MCF 10A (cell line): ENCODE data around the gene PTPRN2. TPM values are rescaled to one million over a fixed set of nuclear protein-coding genes. Genes with fewer than 3 reads are reported as not detected.

Experiments used
- BruUV-seq: library from RNA; stranded (reverse); fragments of 400-500 nt; replicated peaks from 2 replicates; lab custom pipeline; 2021; lab: Mats Ljungman, UMichigan
- CTCF ChIA-PET: fragments of 300-600 bp; sonication (Branson Sonifier 250); formaldehyde crosslinking; extraction: SDS; loops from one replicate; lab custom pipeline; 2021; ENCODE audit warnings: antibody characterized with exemption, inconsistent platforms; lab: Yijun Ruan, JAX
- POLR2A ChIA-PET: fragments of 300-600, 350-650 bp; sonication (Branson Sonifier 250); formaldehyde crosslinking; extraction: SDS; loops from one replicate; lab custom pipeline; 2020; ENCODE audit warnings: antibody characterized with exemption, inconsistent platforms; lab: Yijun Ruan, JAX
- DNase-seq: peaks from one replicate; pipeline ENCODE4 v3.0.0-alpha.2; 2018; ENCODE audit not compliant: unreplicated experiment
- H3K27ac Mint-ChIP-seq: one replicate; pipeline ENCODE4 v1.8.0; 2022; ENCODE audit warnings: mild to moderate bottlenecking, low read depth, mixed read lengths; ENCODE audit not compliant: unreplicated experiment
- H3K27me3 Mint-ChIP-seq: one replicate; pipeline ENCODE4 v1.8.0; 2022; ENCODE audit warnings: mixed read lengths; ENCODE audit not compliant: insufficient read depth, unreplicated experiment
- H3K36me3 Mint-ChIP-seq: one replicate; pipeline ENCODE4 v1.8.0; 2022; ENCODE audit warnings: mild to moderate bottlenecking, moderate library complexity, mixed read lengths; ENCODE audit not compliant: insufficient read depth, unreplicated experiment
- H3K4me1 Mint-ChIP-seq: one replicate; pipeline ENCODE4 v1.8.0; 2022; ENCODE audit warnings: mixed read lengths; ENCODE audit not compliant: insufficient read depth, unreplicated experiment
- H3K4me3 Mint-ChIP-seq: one replicate; pipeline ENCODE4 v1.8.0; 2022; ENCODE audit warnings: mild to moderate bottlenecking, moderate library complexity, mixed read lengths; ENCODE audit not compliant: unreplicated experiment
- H3K9me3 Mint-ChIP-seq: one replicate; pipeline ENCODE4 v1.8.0; 2022; ENCODE audit warnings: mixed read lengths; ENCODE audit not compliant: unreplicated experiment
- intact Hi-C: fragments of 100-400 bp; cut with micrococcal nuclease; formaldehyde crosslinking; loops from 2 replicates; pipeline ENCODE4 v1.14.1; 2022
- total RNA-seq: library from RNA; stranded (reverse); gene quantifications from 2 replicates; pipeline ENCODE4 v1.2.3, GENCODE V29; 2022
- TF ChIP-seq, protein P1 (sequence below): fragments of 200-600 bp; IDR thresholded peaks from one replicate; pipeline ENCODE4 v1.8.0; 2022; ENCODE audit warnings: antibody characterized with exemption, mild to moderate bottlenecking; ENCODE audit not compliant: unreplicated experiment

PTPRN2 gene
- total RNA-seq, 1 experiment from 2014 or later, result 4.5 TPM

DNA sequence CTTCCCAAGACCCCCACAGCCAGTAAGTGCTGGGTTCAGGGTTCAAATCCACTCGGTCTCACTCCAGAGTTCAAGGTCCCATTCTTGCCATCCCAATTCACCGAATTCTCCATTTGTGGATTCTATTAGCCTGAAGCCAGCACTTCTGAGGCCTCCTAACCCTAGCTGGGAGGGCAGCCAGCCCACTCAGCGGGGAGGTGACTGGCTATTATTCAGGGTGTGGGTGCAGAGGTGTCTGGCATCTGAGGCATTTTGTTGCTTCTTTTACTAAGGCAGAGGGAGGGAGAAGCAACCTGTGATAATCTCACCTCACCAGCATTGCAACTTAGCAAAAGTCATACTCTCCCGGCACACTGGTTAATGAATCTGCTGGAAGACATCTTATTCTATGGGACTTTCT is 8.7 kb upstream of the PTPRN2 start:
- Mint-ChIP-seq H3K27me3 (no peaks in the 10 kb centered on the region), H3K27ac (no peak overlapping the region), H3K9me3 (no peaks in the 10 kb centered on the region), H3K36me3 (peaks cover 6% of the 10 kb centered on the region), H3K4me1 (no peaks in the 10 kb centered on the region), H3K4me3 (no peak overlapping the region)
- CTCF ChIA-PET, result no interaction called here
- intact Hi-C loops, result no loop called here
- no TSS peak for BruUV-seq
- POLR2A ChIA-PET, result no interaction called here
- TF ChIP-seq, protein P1, sequence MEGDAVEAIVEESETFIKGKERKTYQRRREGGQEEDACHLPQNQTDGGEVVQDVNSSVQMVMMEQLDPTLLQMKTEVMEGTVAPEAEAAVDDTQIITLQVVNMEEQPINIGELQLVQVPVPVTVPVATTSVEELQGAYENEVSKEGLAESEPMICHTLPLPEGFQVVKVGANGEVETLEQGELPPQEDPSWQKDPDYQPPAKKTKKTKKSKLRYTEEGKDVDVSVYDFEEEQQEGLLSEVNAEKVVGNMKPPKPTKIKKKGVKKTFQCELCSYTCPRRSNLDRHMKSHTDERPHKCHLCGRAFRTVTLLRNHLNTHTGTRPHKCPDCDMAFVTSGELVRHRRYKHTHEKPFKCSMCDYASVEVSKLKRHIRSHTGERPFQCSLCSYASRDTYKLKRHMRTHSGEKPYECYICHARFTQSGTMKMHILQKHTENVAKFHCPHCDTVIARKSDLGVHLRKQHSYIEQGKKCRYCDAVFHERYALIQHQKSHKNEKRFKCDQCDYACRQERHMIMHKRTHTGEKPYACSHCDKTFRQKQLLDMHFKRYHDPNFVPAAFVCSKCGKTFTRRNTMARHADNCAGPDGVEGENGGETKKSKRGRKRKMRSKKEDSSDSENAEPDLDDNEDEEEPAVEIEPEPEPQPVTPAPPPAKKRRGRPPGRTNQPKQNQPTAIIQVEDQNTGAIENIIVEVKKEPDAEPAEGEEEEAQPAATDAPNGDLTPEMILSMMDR, result no peak
- DNase-seq, result no peak

DNA sequence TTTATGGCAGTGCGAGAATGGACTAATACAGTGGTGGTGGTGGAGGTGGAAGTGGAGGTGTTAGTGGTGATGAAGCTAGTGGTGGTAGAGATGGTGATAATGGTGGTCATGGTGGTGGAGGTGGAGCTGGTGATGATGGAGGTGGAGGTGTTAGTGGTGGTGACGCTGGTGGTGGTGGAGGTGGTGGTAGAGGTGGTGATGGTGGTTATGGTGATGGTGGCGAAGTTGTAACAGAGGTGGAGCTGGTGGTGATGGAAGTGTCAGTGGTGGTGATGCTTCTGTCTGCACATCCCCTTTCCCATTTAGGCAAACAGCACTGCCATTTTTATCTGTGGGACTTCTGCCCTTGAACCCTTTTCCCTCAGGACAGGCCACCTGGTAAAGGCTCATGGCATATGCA is 7.4 kb upstream of the PTPRN2 start:
- H3K4me3 Mint-ChIP-seq, result no peak overlapping the region
- H3K27me3 Mint-ChIP-seq, result no peaks in the 10 kb centered on the region
- no peak for DNase-seq
- TF ChIP-seq, protein P1, result no peak
- CTCF ChIA-PET, result no interaction called here
- H3K9me3 Mint-ChIP-seq, result no peaks in the 10 kb centered on the region
- no peak overlapping the region for H3K27ac Mint-ChIP-seq
- no peaks in the 10 kb centered on the region for H3K4me1 Mint-ChIP-seq
- no TSS peak for BruUV-seq
- H3K36me3 Mint-ChIP-seq, result no peaks in the 10 kb centered on the region
- POLR2A ChIA-PET, result interaction anchor here (0.6 kb wide), 1 partner anchor 176 kb away, joined by 3 read pairs; no protein-coding TSS in a partner anchor
- intact Hi-C loops, result no loop called here

DNA sequence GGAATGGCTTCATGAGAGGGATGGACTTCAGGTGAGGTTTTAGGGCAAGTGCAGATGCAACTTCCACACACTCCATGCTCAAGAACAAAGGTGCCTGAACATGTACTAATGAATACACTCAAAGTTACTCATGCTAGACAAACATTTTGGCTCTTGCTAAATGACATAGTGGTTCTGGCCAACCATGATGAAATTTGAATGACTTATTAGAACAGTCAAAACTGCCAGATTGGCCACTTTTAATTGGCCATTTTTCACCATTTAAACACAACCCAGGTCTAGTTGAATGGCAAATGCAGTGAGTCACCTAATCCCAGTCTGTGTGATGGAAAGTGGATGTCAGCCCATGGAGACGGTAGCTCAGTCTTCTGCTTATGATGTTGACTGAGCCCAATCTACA is 4.9 kb upstream of the PTPRN2 start:
- no peak overlapping the region for H3K4me3 Mint-ChIP-seq
- H3K4me1 Mint-ChIP-seq, result no peaks in the 10 kb centered on the region
- POLR2A ChIA-PET, result no interaction called here
- CTCF ChIA-PET, result no interaction called here
- H3K36me3 Mint-ChIP-seq, result no peaks in the 10 kb centered on the region
- H3K9me3 Mint-ChIP-seq, result no peaks in the 10 kb centered on the region
- no peak overlapping the region for H3K27ac Mint-ChIP-seq
- intact Hi-C loops, result no loop called here
- no peak for DNase-seq
- BruUV-seq, result no TSS peak
- H3K27me3 Mint-ChIP-seq, result peaks cover 10% of the 10 kb centered on the region
- TF ChIP-seq, protein P1, result no peak

DNA sequence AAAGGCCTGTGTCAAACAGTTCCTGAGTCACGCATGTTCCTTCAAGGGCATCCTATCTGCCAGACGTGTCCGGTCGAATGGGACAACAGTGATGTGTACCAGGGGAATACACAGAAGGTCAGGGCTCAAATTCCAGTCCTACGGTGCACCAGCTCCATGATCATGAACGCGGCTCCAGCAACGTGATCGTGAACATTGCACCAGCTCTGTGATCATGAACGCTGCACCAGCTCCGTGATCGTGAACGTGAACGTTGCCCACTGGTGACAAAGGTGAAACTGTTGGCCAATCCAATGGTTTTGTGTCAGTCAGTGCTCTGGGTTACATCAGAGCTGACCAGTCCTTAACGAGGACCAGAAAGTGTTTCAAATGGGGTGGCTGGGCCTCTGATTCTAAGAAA is 4.3 kb upstream of the PTPRN2 start:
- H3K27me3 Mint-ChIP-seq, result peaks cover 10% of the 10 kb centered on the region
- TF ChIP-seq, protein P1, result no peak
- intact Hi-C loops, result no loop called here
- H3K4me3 Mint-ChIP-seq, result no peak overlapping the region
- DNase-seq, result no peak
- no TSS peak for BruUV-seq
- H3K27ac Mint-ChIP-seq, result no peak overlapping the region
- CTCF ChIA-PET, result no interaction called here
- H3K4me1 Mint-ChIP-seq, result no peaks in the 10 kb centered on the region
- no peaks in the 10 kb centered on the region for H3K9me3 Mint-ChIP-seq
- POLR2A ChIA-PET, result no interaction called here
- H3K36me3 Mint-ChIP-seq, result no peaks in the 10 kb centered on the region
